IMR-90 (cell line): ENCODE results near the gene ZBTB46. TPM values are rescaled to one million over a fixed set of nuclear protein-coding genes. Genes with fewer than 3 reads are reported as not detected.

Experiments
- ATAC-seq: fragments of 200-7000 bp; cut with Tn5 transposase; 2 replicates; pipeline ENCODE4 v1.9.1; 2020; ENCODE audit warnings: low read depth, mild to moderate bottlenecking, moderate library complexity
- BruUV-seq: library from RNA; stranded (reverse); fragments of 400-500 nt; replicated peaks from 2 replicates; lab custom pipeline; 2021; lab: Mats Ljungman, UMichigan
- CTCF ChIA-PET: fragments of 300-600 bp; formaldehyde crosslinking; extraction: SDS; loops from one replicate; lab custom pipeline; 2021; ENCODE audit warnings: antibody characterized with exemption; lab: Yijun Ruan, JAX
- POLR2A ChIA-PET: fragments of 300-600 bp; sonication (Branson Sonifier 250); formaldehyde crosslinking; loops from one replicate; lab custom pipeline; 2022; ENCODE audit warnings: antibody characterized with exemption; ENCODE audit not compliant: unreplicated experiment; lab: Charles Lee
- DNase-seq: peaks from one replicate; pipeline ENCODE4 v3.0.0; 2013
- H2AFZ ChIP-seq: replicated peaks from 2 replicates; pipeline ENCODE3; 2013; ENCODE audit warnings: low read length, mild to moderate bottlenecking; ENCODE audit not compliant: poor library complexity
- H2AK5ac ChIP-seq: 2 replicates; pipeline ENCODE4 v1.6.1; 2013; ENCODE audit warnings: low read depth, low read length, inconsistent platforms
- H2AK9ac ChIP-seq: replicated peaks from 2 replicates; pipeline ENCODE3; 2013; ENCODE audit warnings: mild to moderate bottlenecking, low read depth, low read length, moderate library complexity; ENCODE audit not compliant: poor library complexity
- H2BK120ac ChIP-seq: 2 replicates; pipeline ENCODE4 v1.6.1; 2013; ENCODE audit warnings: low read depth, low read length, inconsistent platforms
- H2BK15ac ChIP-seq: 3 replicates; pipeline ENCODE4 v1.6.1; 2013; ENCODE audit warnings: low read depth, low read length, inconsistent platforms
- H2BK20ac ChIP-seq: 2 replicates; pipeline ENCODE4 v1.6.1; 2013; ENCODE audit warnings: low read depth, mild to moderate bottlenecking, inconsistent platforms, low read length, moderate library complexity
- H2BK5ac ChIP-seq: 2 replicates; pipeline ENCODE4 v1.6.1; 2013; ENCODE audit warnings: mild to moderate bottlenecking, low read depth, low read length, inconsistent platforms; ENCODE audit not compliant: poor library complexity, severe bottlenecking
- H3K14ac ChIP-seq: replicated peaks from 2 replicates; pipeline ENCODE4 v1.6.1; 2013; ENCODE audit warnings: low read depth, low read length, inconsistent platforms
- H3K18ac ChIP-seq: 2 replicates; pipeline ENCODE4 v1.6.1; 2013; ENCODE audit warnings: low read depth, low read length, control low read depth
- H3K23ac ChIP-seq: 2 replicates; pipeline ENCODE4 v1.6.1; 2013; ENCODE audit warnings: low read depth, low read length, inconsistent platforms
- H3K27ac ChIP-seq: 2 replicates; pipeline ENCODE4 v1.5.1; 2013; ENCODE audit warnings: mild to moderate bottlenecking, control low read depth, low read length; ENCODE audit not compliant: insufficient read depth
- H3K27me3 ChIP-seq: 2 replicates; pipeline ENCODE4 v1.6.1; 2013; ENCODE audit warnings: low read length; ENCODE audit not compliant: control insufficient read depth, insufficient read depth
- H3K36me3 ChIP-seq: 2 replicates; pipeline ENCODE4 v1.6.1; 2013; ENCODE audit warnings: low read length, mixed read lengths; ENCODE audit not compliant: control insufficient read depth, insufficient read depth
- H3K4ac ChIP-seq: 2 replicates; pipeline ENCODE4 v1.6.1; 2013; ENCODE audit warnings: low read depth, low read length, inconsistent platforms
- H3K4me1 ChIP-seq: 2 replicates; pipeline ENCODE4 v1.6.1; 2013; ENCODE audit warnings: low read length, mixed read lengths; ENCODE audit not compliant: control insufficient read depth, insufficient read depth
- H3K4me2 ChIP-seq: 2 replicates; pipeline ENCODE4 v1.6.1; 2013; ENCODE audit warnings: low read depth, mild to moderate bottlenecking, control low read depth, low read length, moderate library complexity
- H3K4me3 ChIP-seq: 2 replicates; pipeline ENCODE4 v1.5.1; 2013; ENCODE audit warnings: low read depth, mild to moderate bottlenecking, control low read depth, low read length, moderate library complexity; ENCODE audit not compliant: insufficient read depth
- H3K56ac ChIP-seq: 2 replicates; pipeline ENCODE4 v1.6.1; 2013; ENCODE audit warnings: low read length, inconsistent platforms; ENCODE audit not compliant: insufficient read depth; ENCODE audit errors: extremely low read depth
- H3K79me1 ChIP-seq, 2 experiments: 2 replicates each; pipeline ENCODE4 v1.6.1; 2013; ENCODE audit warnings: low read length in 2 of 2, inconsistent platforms in 1 of 2, low read depth in 1 of 2
- H3K9ac ChIP-seq: 2 replicates; pipeline ENCODE4 v1.6.1; 2013; ENCODE audit warnings: low read depth, low read length, control low read depth
- H3K9me1 ChIP-seq: 2 replicates; pipeline ENCODE4 v1.6.1; 2013; ENCODE audit warnings: low read length, inconsistent platforms; ENCODE audit not compliant: insufficient read depth
- H3K9me3 ChIP-seq: 2 replicates; pipeline ENCODE4 v1.6.1; 2013; ENCODE audit warnings: low read length; ENCODE audit not compliant: control insufficient read depth, insufficient read depth
- H4K20me1 ChIP-seq: 2 replicates; pipeline ENCODE4 v1.6.1; 2013; ENCODE audit warnings: low read length, inconsistent platforms; ENCODE audit not compliant: insufficient read depth
- H4K5ac ChIP-seq: 2 replicates; pipeline ENCODE4 v1.6.1; 2013; ENCODE audit warnings: mild to moderate bottlenecking, low read depth, low read length, control low read depth
- H4K8ac ChIP-seq, 2 experiments: 2 replicates each; pipeline ENCODE4 v1.6.1; 2013; ENCODE audit warnings: low read depth in 2 of 2, low read length in 2 of 2, control low read depth in 1 of 2, inconsistent platforms in 1 of 2
- H4K91ac ChIP-seq: 2 replicates; pipeline ENCODE4 v1.6.1; 2013; ENCODE audit warnings: low read depth, low read length, inconsistent platforms; ENCODE audit not compliant: insufficient read depth
- BHLHE40 ChIP-seq: fragments of 150-350 bp; IDR thresholded peaks from 2 replicates; pipeline ENCODE4 v1.6.1; 2016; ENCODE audit warnings: mild to moderate bottlenecking, low read depth, low read length
- CEBPB ChIP-seq: IDR thresholded peaks from 2 replicates; pipeline ENCODE4 v1.6.1; 2012; ENCODE audit warnings: low read depth, low read length, improper control_type of control experiment
- CHD1 ChIP-seq: IDR thresholded peaks from 2 replicates; pipeline ENCODE4 v1.6.1; 2012; ENCODE audit warnings: low read depth, low read length, improper control_type of control experiment
- CTCF ChIP-seq: conservative IDR thresholded peaks from 2 replicates; pipeline ENCODE4 v1.5.1; 2012; ENCODE audit warnings: mild to moderate bottlenecking, low read depth, low read length, improper control_type of control experiment
- ELK1 ChIP-seq: fragments of 150-350 bp; IDR thresholded peaks from 2 replicates; pipeline ENCODE4 v1.6.1; 2016; ENCODE audit warnings: low read depth, mild to moderate bottlenecking, low read length, moderate library complexity, borderline replicate concordance
- FOS ChIP-seq: fragments of 150-350 bp; IDR thresholded peaks from 2 replicates; pipeline ENCODE4 v1.6.1; 2016; ENCODE audit warnings: low read depth, low read length
- MAFK ChIP-seq: IDR thresholded peaks from 2 replicates; pipeline ENCODE4 v1.6.1; 2012; ENCODE audit warnings: low read depth, low read length, improper control_type of control experiment
- MAZ ChIP-seq: IDR thresholded peaks from 2 replicates; pipeline ENCODE4 v1.6.1; 2012; ENCODE audit warnings: low read depth, mild to moderate bottlenecking, low read length, improper control_type of control experiment, moderate library complexity, borderline replicate concordance
- MXI1 ChIP-seq: IDR thresholded peaks from 2 replicates; pipeline ENCODE4 v1.6.1; 2012; ENCODE audit warnings: low read depth, mild to moderate bottlenecking, low read length, moderate library complexity, borderline replicate concordance
- NFE2L2 ChIP-seq: fragments of 150-350 bp; IDR thresholded peaks from 2 replicates; pipeline ENCODE4 v1.6.1; 2016; ENCODE audit warnings: low read depth, mild to moderate bottlenecking, low read length
- POLR2A ChIP-seq: IDR thresholded peaks from 2 replicates; pipeline ENCODE4 v1.6.1; 2012; ENCODE audit warnings: mild to moderate bottlenecking, low read depth, low read length
- RCOR1 ChIP-seq: IDR thresholded peaks from 2 replicates; pipeline ENCODE4 v1.6.1; 2012; ENCODE audit warnings: mild to moderate bottlenecking, low read length, improper control_type of control experiment; ENCODE audit not compliant: insufficient replicate concordance
- SMC3 ChIP-seq: fragments of 150-350 bp; IDR thresholded peaks from 2 replicates; pipeline ENCODE4 v1.6.1; 2016; ENCODE audit warnings: low read depth, mild to moderate bottlenecking, antibody characterized with exemption, low read length, moderate library complexity
- USF2 ChIP-seq: fragments of 150-350 bp; IDR thresholded peaks from 2 replicates; pipeline ENCODE4 v1.6.1; 2017; ENCODE audit warnings: mild to moderate bottlenecking, antibody characterized with exemption, low read length, low read depth
- WGBS, 2 experiments: methylation state at CpG; one replicate each; pipeline versions ENCODE4 v1.1.5 to v1.1.7; 2013; ENCODE audit warnings: missing lambda C conversion rate in 2 of 2; ENCODE audit not compliant: insufficient read length in 1 of 2; ENCODE audit errors: extremely low coverage in 2 of 2; 5-methylcytosine and 5-hydroxymethylcytosine counted together
- dilution Hi-C: fragments of 300-500 bp; cut with HindIII; formaldehyde crosslinking; loops from one replicate; pipeline ENCODE4 v1.14.3; 2018; ENCODE audit warnings: low sequenced_read_pairs; ENCODE audit not compliant: unreplicated experiment
- in situ Hi-C: fragments of 300-500 bp; cut with MboI; formaldehyde crosslinking; loops from 3 replicates; pipeline ENCODE4 v1.14.3; 2019; ENCODE audit warnings: low sequenced_read_pairs, inconsistent platforms, mixed read lengths
- intact Hi-C: fragments of 100-400 bp; cut with micrococcal nuclease; formaldehyde crosslinking; loops from 2 replicates; pipeline ENCODE4 v1.10.0; 2022
- polyA plus RNA-seq, 3 experiments: library from polyadenylated mRNA; depleted of rRNA; stranded (reverse); fragments of >200 nt; gene quantifications; 2 replicates each; pipeline ENCODE4 v1.2.3, GENCODE V29; 2012; ENCODE audit warnings: low replicate concordance in 1 of 3
- total RNA-seq: library from RNA; depleted of rRNA; stranded (reverse); fragments of >200 nt; gene quantifications from 2 replicates; pipeline ENCODE4 v1.2.3, GENCODE V29; 2012

The ZBTB46 gene
- total and polyA plus RNA-seq, 2 of the 4 experiments (the other 2 are of a cell fraction): 4.2 to 14.9 TPM

- Histone ChIP-seq H4K5ac (no peak overlapping the region), H3K4me3 (no peak overlapping the region), H3K18ac (no peak overlapping the region), H2BK5ac (no peak overlapping the region), H3K14ac (no peak overlapping the region), H2BK15ac (no peak overlapping the region), H3K4ac (no peak overlapping the region), H2AK5ac (no peak overlapping the region), H3K56ac (no peak overlapping the region), H3K4me1 (no peaks in the 10 kb centered on the region), H3K4me2 (no peak overlapping the region), H2AK9ac (no peak overlapping the region), H3K9me1 (no peaks in the 10 kb centered on the region; the same call in 1 of the 2 replicates), H3K79me1 (peaks cover 5 to 40% of the 10 kb centered on the region in 2 experiments; a peak in 2 of 4 replicates), H4K8ac (no peak overlapping the region), H2BK20ac (no peak overlapping the region), H3K36me3 (peaks cover 13% of the 10 kb centered on the region; the same call in 1 of the 2 replicates), H2BK120ac (no peak overlapping the region), H3K23ac (no peak overlapping the region), H3K27me3 (no peaks in the 10 kb centered on the region), H2AFZ (no peak overlapping the region), H3K9ac (no peak overlapping the region), H3K9me3 (peaks cover 3% of the 10 kb centered on the region; the same call in 1 of the 2 replicates), H4K20me1 (peaks cover 14% of the 10 kb centered on the region), H4K91ac (no peak overlapping the region), H3K27ac (no peak overlapping the region)
- POLR2A ChIA-PET: no interaction called here
- ATAC-seq (no peak), DNase-seq (no peak)
- dilution Hi-C loops (no loop called here), in situ Hi-C loops (no loop called here), intact Hi-C loops (no loop called here)
- TF ChIP-seq MXI1 (no peak), POLR2A (no peak), ELK1 (no peak), BHLHE40 (no peak), MAFK (no peak), CTCF (no peak), SMC3 (no peak), FOS (no peak), USF2 (no peak), RCOR1 (no peak), CEBPB (no peak), MAZ (no peak), NFE2L2 (no peak), CHD1 (no peak)
- CTCF ChIA-PET: no interaction called here
- WGBS, 2 experiments: 94% methylated on average over 6 of the region's 8 CpGs; no CpG with 5 or more reads in 1 of the 2 experiments
- no TSS peak for BruUV-seq
Observed at GRCh38 chr20:63804308-63804636, 26.8 kb downstream of the ZBTB46 start.
